Liver (tissue), 9 donors: Measurements from ENCODE around the gene SLC24A1. TPM values are rescaled to one million over a fixed set of nuclear protein-coding genes. Genes with fewer than 3 reads are reported as not detected.

Experiments
- DNase-seq: peaks from one replicate; pipeline ENCODE4 v3.0.0-alpha.2; 2017; ENCODE audit warnings: low spot score
- H3K27ac ChIP-seq, 2 donors: one replicate each; pipeline ENCODE4 v1.7.0; 2013; ENCODE audit warnings: inconsistent platforms in 2 of 2, low read length in 2 of 2, control low read depth in 1 of 2, low read depth in 1 of 2, mild to moderate bottlenecking in 1 of 2
- H3K27me3 ChIP-seq, 4 donors: one replicate each; pipeline versions ENCODE4 v1.6.1 to v1.7.0; 2013; ENCODE audit warnings: low read length in 3 of 4, inconsistent platforms in 1 of 4, mild to moderate bottlenecking in 1 of 4, moderate library complexity in 1 of 4; ENCODE audit not compliant: control insufficient read depth in 4 of 4, insufficient read depth in 4 of 4
- H3K36me3 ChIP-seq, 4 donors: one replicate each; pipeline versions ENCODE4 v1.6.1 to v1.7.0; 2013; ENCODE audit warnings: low read length in 3 of 4, mild to moderate bottlenecking in 3 of 4, low read depth in 1 of 4, moderate library complexity in 1 of 4; ENCODE audit not compliant: control insufficient read depth in 4 of 4, insufficient read depth in 3 of 4
- H3K4me1 ChIP-seq, 4 donors: one replicate each; pipeline versions ENCODE4 v1.6.1 to v1.7.0; 2013; ENCODE audit warnings: low read length in 3 of 4, mild to moderate bottlenecking in 3 of 4, moderate library complexity in 1 of 4; ENCODE audit not compliant: control insufficient read depth in 4 of 4, insufficient read depth in 4 of 4
- H3K4me3 ChIP-seq, 3 donors: one replicate each; pipeline versions ENCODE4 v1.6.1 to v1.7.0; 2013; ENCODE audit warnings: low read length in 3 of 3, control low read depth in 1 of 3, low read depth in 1 of 3, mild to moderate bottlenecking in 1 of 3
- H3K9ac ChIP-seq, 2 donors: one replicate each; pipeline ENCODE4 v1.7.0; 2013; ENCODE audit warnings: low read length in 2 of 2, mild to moderate bottlenecking in 2 of 2, moderate library complexity in 2 of 2, control low read depth in 1 of 2, low read depth in 1 of 2
- H3K9me3 ChIP-seq, 4 donors: one replicate each; pipeline versions ENCODE4 v1.6.1 to v1.7.0; 2013; ENCODE audit warnings: low read length in 3 of 4; ENCODE audit not compliant: control insufficient read depth in 4 of 4
- ATF3 ChIP-seq: IDR thresholded peaks from 2 replicates; pipeline ENCODE4 v1.6.1; 2016; ENCODE audit warnings: antibody characterized with exemption
- CTCF ChIP-seq: fragments of 150-350 bp; IDR thresholded peaks from 2 replicates; pipeline ENCODE4 v1.5.1; 2017; ENCODE audit warnings: improper control_type of control experiment, low read depth, low read length; ENCODE audit not compliant: missing input control
- EGR1 ChIP-seq, 2 donors: IDR thresholded peaks; 2 replicates each; pipeline ENCODE4 v1.6.1; 2016 to 2018; ENCODE audit warnings: antibody characterized with exemption in 2 of 2, low read depth in 2 of 2
- FOXA1 ChIP-seq: IDR thresholded peaks from 2 replicates; pipeline ENCODE4 v1.6.1; 2016; ENCODE audit warnings: antibody characterized with exemption
- FOXA2 ChIP-seq: IDR thresholded peaks from 2 replicates; pipeline ENCODE4 v1.6.1; 2016; ENCODE audit warnings: antibody characterized with exemption
- HNF4A ChIP-seq, 2 donors: conservative IDR thresholded peaks; 2 replicates each; pipeline ENCODE4 v1.6.1; 2016; ENCODE audit warnings: antibody characterized with exemption in 2 of 2, mild to moderate bottlenecking in 2 of 2
- HNF4G ChIP-seq: IDR thresholded peaks from 2 replicates; pipeline ENCODE4 v1.6.1; 2016; ENCODE audit warnings: antibody characterized with exemption
- MAX ChIP-seq: IDR thresholded peaks from 2 replicates; pipeline ENCODE4 v1.6.1; 2016; ENCODE audit warnings: antibody characterized with exemption
- NR2F2 ChIP-seq: IDR thresholded peaks from 2 replicates; pipeline ENCODE4 v1.6.1; 2016; ENCODE audit warnings: antibody characterized with exemption
- RAD21 ChIP-seq, 2 donors: IDR thresholded peaks; 2 replicates each; pipeline ENCODE4 v1.6.1; 2016; ENCODE audit warnings: antibody characterized with exemption in 2 of 2, mild to moderate bottlenecking in 2 of 2
- REST ChIP-seq: IDR thresholded peaks from 2 replicates; pipeline ENCODE4 v1.6.1; 2016; ENCODE audit warnings: antibody characterized with exemption, mild to moderate bottlenecking
- RXRA ChIP-seq, 2 donors: IDR thresholded peaks; 2 replicates each; pipeline ENCODE4 v1.6.1; 2017 to 2018; ENCODE audit warnings: antibody characterized with exemption in 2 of 2, mild to moderate bottlenecking in 1 of 2
- SP1 ChIP-seq: IDR thresholded peaks from 2 replicates; pipeline ENCODE4 v1.6.1; 2018; ENCODE audit warnings: antibody characterized with exemption, mild to moderate bottlenecking
- TAF1 ChIP-seq: conservative IDR thresholded peaks from 2 replicates; pipeline ENCODE4 v1.6.1; 2016; ENCODE audit warnings: antibody characterized with exemption, mild to moderate bottlenecking
- YY1 ChIP-seq: IDR thresholded peaks from 2 replicates; pipeline ENCODE4 v1.6.1; 2016; ENCODE audit warnings: antibody characterized with exemption, mild to moderate bottlenecking
- ZBTB33 ChIP-seq: IDR thresholded peaks from 2 replicates; pipeline ENCODE4 v1.6.1; 2016; ENCODE audit warnings: antibody characterized with exemption
- WGBS: extraction: QIAGEN DNeasy Blood & Tissue Kit; methylation state at CpG from one replicate; pipeline ENCODE4 v1.1.7; 2013; 5-methylcytosine and 5-hydroxymethylcytosine counted together
- polyA plus RNA-seq, 2 donors: library from polyadenylated mRNA; stranded (reverse) in 1 of 2; unstranded in 1 of 2; fragments of 200-250 nt in 1 of 2; fragments of >200 nt in 1 of 2; fragmentation: Nextera tagmentation in 1 of 2; extraction: Ambion mirVana in 1 of 2; gene quantifications; one replicate each; pipeline versions ENCODE4 v1.2.1 to v1.2.3, GENCODE V29; 2013 to 2015
- total RNA-seq, 2 donors: library from RNA; depleted of rRNA; stranded (reverse); fragments of >200 nt; gene quantifications; one replicate each; pipeline ENCODE4 v1.2.3, GENCODE V29; 2014
- donor health status: healthy.
- donor health status: healthy.
- donor health status: healthy.
- donor health status: healthy.
- donor health status: healthy.

The SLC24A1 gene
- total and polyA plus RNA-seq, 4 donors: 1.8 to 3.3 (median 2.2) TPM

GRCh38 chr15:65688462-65688861, 66.7 kb downstream of the SLC24A1 start (continued):
- TF ChIP-seq HNF4A (conservative IDR thresholded peaks at IDR 0.05): no peak

- 84% methylated on average over 1 of the region's 1 CpG for WGBS
- Histone ChIP-seq H3K27me3 (no peaks in the 10 kb centered on the region), H3K9ac (no peak overlapping the region), H3K36me3 (peaks cover 15 to 28% (median 25%) of the 10 kb centered on the region in 4 donors), H3K27ac (no peak overlapping the region), H3K9me3 (no peaks in the 10 kb centered on the region), H3K4me3 (no peak overlapping the region), H3K4me1 (no peaks in the 10 kb centered on the region)
- no peak for DNase-seq
- TF ChIP-seq YY1 (no peak), RAD21 (IDR thresholded peaks at IDR 0.05) (no peak), NR2F2 (no peak), ATF3 (no peak), FOXA2 (no peak), ZBTB33 (no peak), REST (no peak), HNF4A (conservative IDR thresholded peaks at IDR 0.05) (no peak)
Observed at GRCh38 chr15:65690173-65690572, 68.4 kb downstream of the SLC24A1 start.

- no peaks in the 10 kb centered on the region for H3K27me3 ChIP-seq
- H3K4me1 ChIP-seq: no peaks in the 10 kb centered on the region
- no peak overlapping the region for H3K27ac ChIP-seq
- no peak for TF ChIP-seq RXRA (IDR thresholded peaks at IDR 0.05)
- TF ChIP-seq FOXA2: no peak
- no peak for TF ChIP-seq REST
- TF ChIP-seq ATF3: no peak
- TF ChIP-seq CTCF: no peak
- no peak for TF ChIP-seq NR2F2
- no peak for TF ChIP-seq YY1
- no peak for TF ChIP-seq ZBTB33
- TF ChIP-seq EGR1 (IDR thresholded peaks at IDR 0.05; ENCODE audit: low read depth in 2 of 2): no peak
- TF ChIP-seq SP1: no peak
- no peak for TF ChIP-seq MAX
- TF ChIP-seq FOXA1: no peak
- TF ChIP-seq HNF4G: no peak
- no peak for TF ChIP-seq TAF1
- no peaks in the 10 kb centered on the region for H3K9me3 ChIP-seq
- no peak overlapping the region for H3K9ac ChIP-seq
- no peak for DNase-seq
- no peak overlapping the region for H3K4me3 ChIP-seq
- WGBS: 93% methylated on average over 4 of the region's 4 CpGs
- H3K36me3 ChIP-seq: peaks cover 15 to 31% (median 25%) of the 10 kb centered on the region in 4 donors
Observed at GRCh38 chr15:65690778-65691177, 69.0 kb downstream of the SLC24A1 start.
